Fibroblast of peridontal ligament (primary cell): Measurements from ENCODE around the gene DMD.
"Not testable (repeated sequence)": the region's sequence is repeated elsewhere in the genome, so short reads cannot be mapped to it uniquely, and the experiment has no call there.

Source experiments
- DNase-seq: peaks from one replicate; pipeline ENCODE4 v3.0.0-alpha.2; 2010; ENCODE audit errors: extremely low read depth

Gene DMD

DNA sequence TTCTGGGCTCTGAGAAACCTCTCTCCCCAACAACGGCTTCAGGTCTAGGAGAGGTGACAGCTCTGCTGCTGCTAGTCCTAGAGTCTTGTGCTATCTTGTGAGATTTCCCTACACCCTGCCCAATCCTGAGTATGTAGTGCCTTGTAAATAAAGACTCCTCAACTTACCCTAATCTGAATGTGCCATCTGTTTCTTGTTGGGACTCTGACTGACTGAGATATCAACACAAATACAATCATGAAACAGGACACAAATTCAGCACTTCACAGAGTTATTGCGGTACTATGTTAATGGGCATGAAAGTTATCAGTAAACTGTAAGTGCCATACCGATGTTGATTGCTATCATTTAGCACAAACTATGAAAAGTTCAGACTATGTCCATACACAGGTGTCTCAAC, 1610.5 kb downstream of the DMD start:
- no peak for DNase-seq

DNA sequence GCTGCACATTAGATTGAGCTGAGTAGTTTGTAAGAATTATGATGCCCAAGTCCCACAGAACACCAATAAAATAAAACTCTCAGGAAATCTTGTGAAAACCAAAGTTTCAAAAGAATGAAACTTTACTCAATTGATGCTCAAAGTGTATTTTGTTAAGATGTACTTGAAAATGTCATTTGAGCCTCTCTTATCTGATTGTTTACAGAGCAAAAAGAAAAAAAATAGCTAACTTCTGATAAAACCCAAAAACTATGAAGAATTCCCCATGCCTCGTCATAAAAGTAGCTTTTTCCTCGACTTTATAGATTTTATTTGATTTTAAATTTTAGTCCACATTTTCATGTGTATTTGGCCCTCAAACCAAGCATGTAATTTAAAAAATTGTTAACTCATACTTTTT, 1618.0 kb downstream of the DMD start:
- DNase-seq, result no peak

DNA sequence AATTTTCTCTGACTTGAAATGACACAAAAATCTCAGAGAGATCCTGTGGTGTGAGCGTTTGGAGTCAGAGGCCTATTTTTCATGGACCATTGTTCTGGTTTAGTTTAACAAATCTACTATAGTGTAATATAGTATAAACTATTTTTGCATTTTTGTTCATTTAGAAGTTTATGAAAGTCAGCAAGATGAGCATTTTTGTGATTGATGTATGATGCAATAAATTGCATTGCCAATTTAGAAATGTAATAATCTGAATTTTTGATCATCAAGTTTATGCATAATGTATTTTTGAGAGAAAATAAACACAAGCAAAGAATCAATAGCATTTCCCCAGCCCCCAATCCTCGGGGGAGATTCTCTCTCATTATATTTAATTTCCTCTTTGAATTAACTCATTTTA, 1620.0 kb downstream of the DMD start:
- no peak for DNase-seq

DNA sequence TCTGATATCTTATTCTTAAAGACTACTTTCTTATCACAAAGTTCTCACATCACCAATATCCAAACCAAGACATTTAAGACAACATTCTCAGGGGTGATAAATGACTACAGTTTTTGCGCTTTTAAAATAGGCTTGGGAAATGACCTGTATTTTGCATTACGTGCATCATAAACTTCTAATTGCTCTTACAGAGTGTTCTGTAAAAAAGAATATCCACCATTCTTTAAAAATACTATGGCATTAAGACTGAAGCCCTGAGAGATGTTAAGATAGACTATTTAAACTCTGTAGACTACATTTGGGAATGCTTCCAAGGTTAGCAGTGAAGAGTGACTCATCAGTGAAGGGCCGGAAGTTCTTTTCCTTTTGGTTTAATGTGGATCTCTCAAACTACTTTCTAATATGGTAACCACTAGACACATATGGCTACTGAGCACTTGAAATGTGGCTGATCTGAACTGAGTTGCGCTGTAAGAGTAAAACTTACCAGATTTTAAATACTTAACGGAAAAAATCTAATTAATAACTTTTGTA, 1620.7 kb downstream of the DMD start:
- peak; percentile 60 for DNase-seq

DNA sequence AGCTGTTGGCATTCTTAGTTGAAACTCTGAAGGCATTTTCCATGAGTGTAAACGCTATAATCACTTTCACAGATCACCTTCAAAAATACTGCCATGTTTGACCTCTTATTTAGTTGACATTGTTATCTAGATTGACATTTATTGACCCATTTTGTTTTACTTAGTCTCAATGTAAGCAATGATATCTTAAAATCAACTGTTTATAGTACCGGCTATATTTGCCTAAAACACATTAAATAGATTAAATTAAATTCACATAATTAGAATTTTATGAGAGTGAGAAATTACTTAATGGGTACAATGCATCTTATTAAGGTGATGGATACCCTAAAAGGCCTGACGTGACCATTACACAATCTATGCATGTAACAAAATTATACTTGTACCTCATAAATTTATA, 1621.8 kb downstream of the DMD start:
- no peak for DNase-seq

DNA sequence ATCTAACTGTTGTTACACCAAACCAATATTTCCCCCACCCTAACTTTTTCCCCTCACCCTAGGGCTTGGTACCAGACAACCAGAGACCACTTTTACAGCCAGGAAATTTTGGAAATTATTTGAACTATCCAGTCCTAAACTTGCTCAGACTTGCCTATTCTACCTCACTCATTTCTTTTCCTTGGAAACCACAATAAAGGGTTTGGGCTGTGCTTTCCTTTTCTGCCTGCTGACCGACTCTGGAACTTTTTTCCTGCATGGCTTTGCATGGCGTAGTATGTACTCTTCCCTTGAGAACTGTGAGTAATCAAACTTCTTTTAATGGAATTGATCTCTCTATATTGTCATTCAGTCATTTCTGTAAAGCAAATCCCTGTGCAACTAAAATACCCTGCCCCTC, 1623.0 kb downstream of the DMD start:
- DNase-seq, result no peak

DNA sequence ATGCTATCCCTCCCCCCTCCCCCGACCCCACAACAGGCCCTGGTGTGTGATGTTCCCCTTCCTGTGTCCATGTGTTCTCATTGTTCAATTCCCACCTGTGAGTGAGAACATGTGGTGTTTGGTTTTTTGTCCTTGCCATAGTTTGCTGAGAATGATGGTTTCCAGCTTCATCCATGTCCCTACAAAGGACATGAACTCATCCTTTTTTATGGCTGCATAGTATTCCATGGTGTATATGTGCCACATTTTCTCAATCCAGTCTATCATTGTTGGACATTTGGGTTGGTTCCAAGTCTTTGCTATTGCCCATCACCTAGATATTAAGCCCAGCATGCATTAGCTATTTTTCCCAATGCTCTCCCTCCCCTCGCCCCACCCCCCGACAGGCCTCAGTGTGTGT, 1627.5 kb downstream of the DMD start:
- DNase-seq, result not testable (repeated sequence)

DNA sequence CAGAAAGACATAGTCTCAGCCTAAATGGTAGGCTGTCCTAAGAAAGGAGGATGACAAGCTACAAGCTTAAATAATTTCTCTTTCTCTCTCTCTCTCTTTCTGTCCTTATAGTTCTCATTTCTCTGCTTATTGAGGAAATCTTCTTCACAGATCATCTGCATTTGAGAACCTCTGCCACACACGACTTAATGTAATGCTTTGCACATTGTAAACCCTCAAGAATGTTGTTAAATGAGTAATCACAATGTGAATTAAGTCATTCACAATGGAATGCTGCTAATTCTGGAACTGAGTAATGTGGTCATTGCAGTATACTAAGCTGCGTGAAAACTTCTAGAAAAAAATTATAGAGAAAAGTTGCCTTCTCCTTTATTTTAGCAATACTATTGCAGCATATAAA, 1630.6 kb downstream of the DMD start:
- peak; percentile 56 for DNase-seq

DNA sequence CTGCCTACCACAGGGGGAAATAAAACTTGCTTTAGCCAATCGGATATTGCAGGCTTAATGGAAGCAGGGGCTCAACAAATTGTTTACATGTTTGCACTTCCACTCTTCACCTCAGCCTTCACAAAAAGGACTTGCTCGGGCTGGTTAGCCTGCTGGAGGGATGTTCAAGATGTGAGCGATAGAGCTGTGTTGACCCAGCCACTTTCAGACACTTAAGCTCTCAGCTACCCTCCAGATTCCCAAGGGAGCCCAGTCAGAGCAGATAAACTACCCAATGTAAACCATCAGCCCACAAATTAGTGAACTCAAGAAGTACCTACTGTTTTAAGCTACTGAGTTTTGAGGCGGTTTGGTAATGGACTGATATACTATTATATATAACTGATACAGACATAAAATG, 1631.1 kb downstream of the DMD start:
- DNase-seq, result no peak

DNA sequence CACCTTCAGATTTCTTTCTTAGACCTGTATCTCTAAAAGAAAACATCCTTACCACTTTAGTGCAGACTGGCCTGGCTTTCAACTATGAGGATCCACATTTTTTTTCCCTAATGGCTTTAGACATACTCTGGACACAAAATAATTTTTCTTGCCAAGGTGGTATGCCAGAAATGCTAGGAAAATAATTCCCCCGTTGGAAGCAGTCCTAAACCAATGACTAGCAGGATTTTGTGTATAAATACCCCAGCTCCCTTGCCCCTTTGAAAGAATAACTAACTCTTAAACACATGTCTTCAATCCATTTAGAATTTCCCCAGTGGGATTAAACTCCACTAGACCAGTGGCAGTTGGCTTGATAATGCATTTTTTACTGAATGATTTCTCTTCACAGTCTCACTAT, 1639.0 kb downstream of the DMD start:
- peak; percentile 69 for DNase-seq

DNA sequence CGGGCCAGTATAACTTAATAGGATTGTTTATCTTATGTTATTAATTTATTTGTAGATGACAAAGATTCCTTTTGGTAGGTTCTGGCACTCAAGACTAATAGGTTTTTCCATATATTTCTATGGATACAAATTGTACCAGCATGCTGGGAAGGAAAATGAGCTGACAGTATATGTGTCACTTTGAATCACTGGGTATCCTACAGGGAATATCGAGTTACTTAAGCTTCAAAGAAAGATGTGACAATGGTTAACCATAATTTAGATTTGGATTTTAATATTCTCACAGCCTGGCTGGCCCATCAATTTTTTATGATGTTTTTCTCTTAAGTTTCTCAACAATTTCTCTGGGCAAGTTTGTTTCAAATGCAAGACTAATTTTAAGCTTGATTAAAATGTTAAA, 1640.7 kb downstream of the DMD start:
- no peak for DNase-seq

DNA sequence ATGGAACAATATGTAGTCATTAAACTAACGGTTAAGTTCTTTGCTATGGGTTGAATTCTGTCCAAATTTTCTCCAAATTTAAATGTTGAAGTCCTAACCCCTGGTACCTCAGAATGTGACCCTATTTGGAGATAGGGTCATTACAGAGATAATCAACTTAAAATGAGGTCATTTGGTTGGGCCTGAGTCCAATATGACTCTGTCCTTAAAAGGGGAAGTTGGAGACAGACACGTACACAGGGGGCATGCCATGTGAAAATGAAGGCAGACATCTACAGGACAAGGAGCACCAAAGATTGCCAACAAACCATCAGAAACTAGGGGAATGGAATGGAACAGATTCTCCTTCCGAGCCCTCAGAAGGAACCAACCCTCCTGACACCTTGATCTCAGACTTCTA, 1647.6 kb downstream of the DMD start:
- no peak for DNase-seq

DNA sequence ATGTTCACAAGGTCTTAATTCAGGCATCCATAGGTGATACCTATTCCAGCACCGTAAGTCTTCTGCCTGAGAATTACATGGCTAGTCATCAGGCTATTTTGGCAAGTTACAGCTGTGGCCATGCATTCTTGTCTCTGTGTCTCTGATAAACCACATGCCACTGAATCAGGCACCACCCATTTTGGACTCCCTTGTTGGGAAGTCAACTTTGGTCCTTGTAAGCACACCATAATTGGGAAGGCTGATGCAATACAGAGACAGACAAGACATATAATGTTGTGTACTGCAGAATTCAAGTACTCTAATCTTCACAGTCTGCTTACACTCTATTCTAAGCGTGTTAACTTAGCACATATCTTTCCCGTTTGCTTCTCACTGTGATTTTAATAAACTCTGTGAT, 1655.8 kb downstream of the DMD start:
- DNase-seq, result peak; percentile 51

DNA sequence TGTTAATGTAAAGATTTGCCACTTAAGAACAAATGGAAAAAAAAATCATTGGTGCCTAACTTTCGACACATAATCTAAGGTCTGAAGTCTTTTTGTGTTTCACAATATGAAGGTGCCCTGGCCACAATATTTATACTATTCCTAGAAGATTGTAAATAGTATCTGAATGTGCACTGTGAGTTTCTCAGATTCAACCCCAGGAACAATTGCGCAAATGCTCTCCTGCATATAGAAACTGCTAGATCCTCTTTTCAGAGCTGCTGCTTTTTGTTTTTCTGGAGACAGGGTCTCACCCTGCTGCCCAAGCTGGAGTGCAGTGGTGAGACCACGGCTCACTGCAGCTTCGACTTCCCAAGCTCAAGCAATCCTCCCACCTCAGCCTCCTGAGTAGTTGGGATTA, 1659.4 kb downstream of the DMD start:
- DNase-seq, result peak; percentile 25

DNA sequence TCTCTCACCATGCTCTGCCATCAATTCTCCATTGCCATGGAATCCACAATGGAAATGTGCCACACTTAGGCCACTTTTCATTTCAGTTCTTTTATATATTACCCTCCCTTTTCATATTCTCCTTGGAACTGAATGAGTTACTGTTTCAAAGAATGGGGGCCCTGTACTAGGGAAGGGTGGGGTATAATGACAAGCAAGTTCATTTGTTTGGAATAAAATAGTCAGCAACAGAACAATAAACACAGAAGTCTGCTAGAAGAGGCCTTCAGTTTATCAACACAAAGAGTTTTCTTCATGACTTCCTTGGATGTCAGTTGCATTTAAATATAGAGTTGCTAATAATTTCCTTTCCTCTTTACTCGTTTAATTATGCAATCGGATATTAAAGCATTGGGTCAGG, 1661.2 kb downstream of the DMD start:
- DNase-seq, result no peak

DNA sequence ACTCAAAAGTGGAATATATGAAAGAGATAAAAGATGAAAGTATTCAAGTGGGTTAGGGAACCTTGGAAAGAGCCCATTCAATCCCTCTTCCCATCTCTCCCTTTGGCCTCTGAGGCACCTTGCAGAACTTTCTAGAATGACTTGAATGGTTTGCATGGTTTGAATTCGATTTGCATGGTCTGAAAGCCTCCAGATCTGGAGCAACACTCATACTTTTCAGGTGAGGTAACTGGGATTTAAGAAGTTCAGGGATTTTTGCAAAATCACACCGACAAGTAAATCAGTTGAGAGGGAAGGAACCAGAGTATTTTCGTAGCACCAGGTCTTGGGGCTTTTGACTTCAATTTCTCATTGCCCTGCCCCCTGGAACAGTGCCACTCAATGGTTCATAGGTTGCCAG, 1663.5 kb downstream of the DMD start:
- DNase-seq, result peak; percentile 25

DNA sequence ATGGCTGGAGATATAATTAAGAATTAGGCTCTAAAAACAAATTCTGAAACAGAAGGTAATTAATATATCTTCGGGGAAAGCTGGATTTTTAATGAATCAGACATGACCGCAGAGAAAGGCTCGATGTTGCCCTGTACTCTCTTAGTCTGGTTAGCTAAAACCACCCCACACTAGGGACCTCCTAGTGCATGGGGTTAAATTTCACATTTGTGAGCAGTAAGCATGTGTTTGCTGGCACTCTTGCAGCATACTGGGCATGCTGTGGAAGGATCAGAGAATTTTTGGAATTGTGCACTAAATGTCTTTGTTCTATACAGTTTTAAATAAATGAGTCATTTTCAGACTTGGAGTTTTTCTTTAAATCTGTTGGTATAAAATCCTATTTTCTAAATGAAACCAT, 1663.9 kb downstream of the DMD start:
- DNase-seq, result peak; percentile 83

DNA sequence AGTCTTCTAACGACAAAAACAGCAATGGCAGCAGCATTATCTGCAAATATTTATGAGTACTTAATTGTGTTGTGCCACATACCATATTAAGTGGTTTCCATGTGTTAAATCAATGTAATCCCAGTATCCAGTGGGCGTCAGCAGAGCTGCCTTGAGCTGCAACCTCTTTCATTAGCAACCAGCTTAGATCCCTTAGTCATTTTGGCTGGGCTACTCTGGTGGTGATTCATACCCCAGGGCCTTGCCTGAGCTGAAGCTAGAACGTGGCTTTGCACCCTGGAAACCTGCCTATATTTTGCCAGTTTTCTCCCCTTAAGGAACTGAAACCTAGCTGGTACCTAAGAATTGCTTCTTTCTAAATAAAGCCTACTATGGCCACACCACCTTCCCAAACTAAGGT, 1665.2 kb downstream of the DMD start:
- DNase-seq, result peak; percentile 76

DNA sequence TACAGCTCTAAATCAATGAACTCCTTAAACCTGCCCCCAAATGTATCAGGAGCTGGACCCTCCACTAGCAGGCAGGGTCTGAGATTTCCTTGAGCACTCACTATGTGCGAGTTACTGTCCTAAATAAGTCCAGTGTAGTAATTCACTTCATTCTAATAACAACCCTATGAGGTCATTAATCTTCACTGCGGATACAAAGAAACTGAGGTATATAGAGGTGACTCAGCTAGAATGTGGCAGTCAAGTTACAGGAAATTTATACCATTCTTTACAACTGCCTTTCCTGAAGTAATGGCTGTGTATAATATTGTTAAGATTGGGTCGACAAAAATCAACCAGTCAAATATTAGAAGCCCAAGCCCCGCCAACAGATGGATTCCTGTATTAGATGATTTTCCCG, 1665.6 kb downstream of the DMD start:
- no peak for DNase-seq

DNA sequence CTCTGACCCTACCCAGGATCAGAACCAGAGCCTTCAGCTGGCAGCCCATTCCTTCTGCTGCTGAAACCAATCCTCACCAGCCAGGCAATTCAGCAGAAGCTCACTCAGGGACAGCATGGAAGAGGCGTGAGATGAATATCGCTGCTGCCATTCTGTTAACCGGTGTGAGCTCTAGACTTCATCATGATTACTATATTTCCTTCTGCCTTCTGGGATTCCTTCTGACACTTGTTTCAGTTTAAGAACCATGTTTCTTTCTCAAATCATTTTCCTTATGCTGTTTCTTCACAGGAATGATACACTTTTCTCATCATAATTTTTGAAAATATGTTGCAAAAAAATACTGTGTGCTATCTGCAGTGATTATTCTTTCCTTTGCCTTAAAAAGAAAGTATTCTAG, 1666.2 kb downstream of the DMD start:
- no peak for DNase-seq

DNA sequence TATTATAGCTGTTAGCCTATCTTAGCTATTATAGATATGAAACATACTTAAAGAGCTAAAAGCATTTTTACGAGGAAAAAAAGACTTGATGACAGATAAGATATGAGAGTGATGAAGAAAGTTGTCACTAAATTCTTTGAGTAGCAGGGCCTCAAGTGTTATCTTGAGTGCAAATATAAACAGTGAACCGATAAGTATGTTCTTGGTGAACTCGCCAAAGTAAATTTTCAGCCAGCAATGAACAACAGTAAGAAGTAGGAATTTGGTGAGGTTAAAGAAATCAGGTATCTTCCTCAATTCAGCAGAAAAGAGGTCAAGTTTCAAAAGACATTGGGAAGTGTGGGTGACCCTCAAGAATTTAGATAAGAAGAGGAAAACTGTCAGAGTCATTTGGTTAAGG, 1667.7 kb downstream of the DMD start:
- DNase-seq, result no peak

DNA sequence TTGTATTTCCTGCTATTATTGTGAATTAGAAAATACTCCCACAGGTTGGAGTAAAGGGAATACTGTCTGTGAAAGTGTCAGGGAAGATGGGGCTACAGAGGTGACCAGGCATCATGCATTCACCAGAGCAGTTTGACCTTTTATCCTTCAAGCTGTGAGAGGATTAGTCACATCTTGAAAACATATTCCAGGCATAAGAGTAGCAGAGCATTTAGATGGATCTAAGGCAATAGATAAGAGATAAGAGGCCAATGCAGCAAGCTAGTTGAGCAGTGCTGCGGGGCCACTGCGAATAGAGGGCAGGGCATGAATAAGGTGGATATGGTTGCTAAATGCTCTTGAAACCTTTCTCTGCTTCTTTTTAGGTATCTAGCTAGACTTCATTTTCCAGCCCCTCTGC, 1668.8 kb downstream of the DMD start:
- no peak for DNase-seq

DNA sequence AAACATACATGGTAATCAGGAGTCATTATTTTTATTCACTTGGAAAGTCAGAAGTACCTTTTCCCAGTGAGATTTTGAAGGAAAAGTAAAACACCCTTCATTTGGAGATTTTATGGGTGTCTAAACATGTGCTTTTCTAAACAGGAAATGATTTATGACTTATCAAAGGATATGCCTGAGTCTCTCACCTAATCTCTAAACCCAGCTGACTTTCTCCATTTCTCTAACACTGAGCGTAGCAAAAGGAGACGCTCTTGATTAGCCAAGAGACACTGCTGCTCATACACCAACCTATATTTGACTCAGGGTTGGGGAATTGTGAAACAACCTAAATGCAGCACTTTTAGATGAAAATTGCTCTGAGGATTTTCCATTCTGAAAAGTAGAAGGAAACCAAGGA, 1671.0 kb downstream of the DMD start:
- no peak for DNase-seq

DNA sequence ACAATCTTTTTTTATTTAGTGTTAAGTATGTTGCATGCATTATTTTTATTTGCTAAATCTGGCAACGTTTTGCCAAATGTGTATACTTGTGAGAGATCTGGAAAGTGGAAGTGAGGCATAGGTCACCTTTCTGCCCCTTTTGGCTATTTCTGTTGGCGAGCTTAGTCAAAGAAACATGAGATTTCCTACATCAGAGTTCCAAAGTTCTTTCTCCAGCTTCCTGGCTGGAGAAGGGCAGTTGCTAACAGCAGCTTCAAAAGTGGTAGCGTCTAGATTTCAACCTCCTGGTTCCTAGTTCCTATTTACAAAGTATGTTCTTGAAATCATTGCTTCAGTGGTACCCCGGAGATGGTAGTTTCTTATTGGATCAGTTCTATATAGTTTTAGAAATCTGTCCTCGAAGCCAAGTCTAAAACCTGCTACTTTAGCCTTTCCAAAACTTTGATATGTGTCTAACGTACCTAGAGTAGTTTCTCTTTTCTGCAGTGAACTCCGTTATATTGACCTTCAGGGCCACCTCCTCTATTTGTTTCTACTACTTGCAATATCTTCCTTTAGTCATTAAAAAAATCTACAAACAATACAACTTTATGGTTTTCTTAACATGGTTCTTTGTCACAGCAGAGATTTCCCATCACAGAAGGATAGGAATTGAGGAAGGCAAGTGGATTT, 1683.8 kb downstream of the DMD start:
- no peak for DNase-seq
